GM18511 (cell line): Measurements from ENCODE around the gene FBLN2.

ENCODE experiments used
- ATAC-seq: cut with Tn5 transposase; IDR thresholded peaks from one replicate; pipeline ENCODE4 v1.9.1; 2021; ENCODE audit warnings: mild to moderate bottlenecking, moderate library complexity; ENCODE audit not compliant: unreplicated experiment

The FBLN2 gene

DNA sequence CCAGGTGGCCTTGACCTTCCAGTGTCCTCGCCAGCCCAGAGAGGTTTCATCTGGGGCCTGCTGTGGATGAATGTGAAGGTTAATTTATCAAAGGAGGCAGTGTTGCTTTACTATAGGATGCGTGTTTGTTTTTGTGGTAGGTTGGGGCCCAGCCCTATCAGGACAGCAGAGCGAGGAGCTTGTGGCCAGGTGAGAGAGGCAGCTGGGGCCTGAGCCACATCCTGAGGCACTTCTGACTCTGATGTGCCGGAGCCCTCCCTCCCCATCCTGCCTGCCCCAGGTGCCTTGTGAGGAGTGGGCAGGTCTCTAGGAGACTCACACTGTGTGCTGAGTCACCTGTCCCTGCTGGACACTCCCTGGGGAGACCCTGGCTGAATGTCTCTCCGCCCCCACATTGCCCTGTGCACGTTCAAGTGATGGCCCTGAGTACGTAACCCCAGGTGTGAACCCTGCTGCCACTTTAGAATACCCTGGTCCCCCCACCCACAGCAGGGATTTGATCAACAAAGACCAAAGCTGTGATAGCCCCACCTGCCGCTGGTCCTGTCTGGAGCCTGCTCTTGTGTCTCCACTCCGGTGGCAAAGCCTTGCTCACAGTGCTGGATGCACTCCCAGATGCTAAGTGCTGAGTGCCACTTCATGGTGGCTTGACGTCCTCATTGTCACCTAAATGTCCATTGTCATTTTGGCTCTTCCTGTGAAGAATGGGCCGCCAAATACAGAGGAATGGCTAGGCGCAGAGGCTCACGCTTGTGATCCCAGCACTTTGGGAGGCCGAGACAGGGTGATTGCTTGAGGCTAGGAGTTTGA is 16.0 kb downstream of the FBLN2 start:
- ATAC-seq = no peak

DNA sequence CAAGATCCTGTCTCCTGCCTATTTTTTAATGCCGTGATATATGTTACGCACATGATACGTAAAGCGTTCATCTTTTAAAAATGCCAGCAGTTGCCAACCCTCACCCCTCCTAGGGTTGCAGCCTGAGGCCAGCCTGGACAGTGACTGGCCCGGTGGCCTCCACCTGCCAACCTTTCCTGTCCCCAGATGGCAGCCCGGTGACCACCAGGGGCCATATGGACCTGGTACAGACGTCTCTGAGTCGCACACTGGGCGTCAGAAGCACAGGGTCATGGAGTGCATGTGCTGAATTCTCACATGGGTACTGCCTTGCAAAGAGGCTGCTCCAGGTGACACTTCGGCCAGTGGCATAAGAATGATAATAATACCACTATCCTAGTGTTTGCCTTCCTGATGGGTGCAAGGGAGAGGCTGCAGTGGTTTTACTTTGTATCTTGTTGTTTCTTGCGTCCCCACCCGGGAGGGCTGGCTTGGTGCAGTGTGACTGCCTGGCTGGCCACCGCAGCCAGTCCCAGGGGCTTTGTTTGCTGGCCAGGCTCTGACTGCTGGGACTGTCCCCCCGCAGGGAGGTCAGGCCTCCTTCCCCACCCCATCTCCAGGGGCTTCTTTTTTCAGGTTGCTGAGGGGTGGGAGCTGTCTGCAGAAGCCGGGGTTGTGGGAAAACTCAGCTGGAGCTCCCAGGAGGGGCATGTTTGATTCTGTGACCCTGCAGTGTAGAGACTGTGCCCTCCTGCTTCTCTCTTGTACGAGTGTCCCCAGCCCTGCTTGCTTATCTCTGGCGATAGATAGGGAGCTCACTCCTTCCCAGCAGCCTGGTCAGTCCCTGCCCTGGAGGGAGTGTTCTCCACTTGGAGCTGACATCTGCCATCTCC is 16.9 kb downstream of the FBLN2 start:
- ATAC-seq = no peak

DNA sequence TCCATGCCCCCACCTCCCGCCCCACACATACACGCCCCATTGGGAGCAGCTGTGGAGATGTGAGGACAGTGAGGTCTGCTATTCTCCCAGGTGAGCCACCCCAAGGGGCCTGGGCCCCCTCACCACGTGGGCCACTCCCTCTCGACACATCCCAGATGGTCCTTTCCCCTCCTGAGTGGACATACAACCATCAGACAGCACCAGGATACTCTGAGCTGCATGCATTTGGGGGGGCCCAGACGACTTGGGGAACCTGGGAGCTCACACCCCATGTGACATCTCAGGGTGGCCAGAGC is 17.5 kb downstream of the FBLN2 start:
- ATAC-seq = no peak

DNA sequence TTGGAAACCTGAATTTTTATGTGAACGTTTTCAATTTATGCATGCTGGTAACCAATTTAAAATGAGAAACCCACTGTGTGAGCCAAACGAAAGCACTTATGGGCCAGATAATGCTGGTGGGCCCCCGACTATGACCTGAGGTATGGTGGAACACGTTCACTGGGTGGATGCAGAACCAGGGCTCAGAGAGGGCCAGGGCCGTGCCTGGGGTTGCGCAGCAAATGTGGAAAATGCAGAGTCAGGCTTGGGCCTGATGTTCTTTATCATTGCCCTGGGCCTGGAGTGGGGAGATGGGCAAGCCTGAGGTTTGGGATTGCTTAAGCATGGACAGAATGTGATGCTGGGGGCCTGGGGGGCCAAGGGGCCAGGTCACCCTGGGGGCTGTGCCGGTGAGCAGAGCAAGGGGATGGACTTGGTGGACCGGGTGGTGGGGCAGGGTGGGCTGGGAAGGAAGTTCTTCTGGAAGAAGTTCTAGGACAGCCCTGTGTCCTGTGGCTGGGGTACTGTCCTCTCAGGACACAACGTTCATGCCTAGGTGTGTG is 17.9 kb downstream of the FBLN2 start:
- no peak for ATAC-seq

DNA sequence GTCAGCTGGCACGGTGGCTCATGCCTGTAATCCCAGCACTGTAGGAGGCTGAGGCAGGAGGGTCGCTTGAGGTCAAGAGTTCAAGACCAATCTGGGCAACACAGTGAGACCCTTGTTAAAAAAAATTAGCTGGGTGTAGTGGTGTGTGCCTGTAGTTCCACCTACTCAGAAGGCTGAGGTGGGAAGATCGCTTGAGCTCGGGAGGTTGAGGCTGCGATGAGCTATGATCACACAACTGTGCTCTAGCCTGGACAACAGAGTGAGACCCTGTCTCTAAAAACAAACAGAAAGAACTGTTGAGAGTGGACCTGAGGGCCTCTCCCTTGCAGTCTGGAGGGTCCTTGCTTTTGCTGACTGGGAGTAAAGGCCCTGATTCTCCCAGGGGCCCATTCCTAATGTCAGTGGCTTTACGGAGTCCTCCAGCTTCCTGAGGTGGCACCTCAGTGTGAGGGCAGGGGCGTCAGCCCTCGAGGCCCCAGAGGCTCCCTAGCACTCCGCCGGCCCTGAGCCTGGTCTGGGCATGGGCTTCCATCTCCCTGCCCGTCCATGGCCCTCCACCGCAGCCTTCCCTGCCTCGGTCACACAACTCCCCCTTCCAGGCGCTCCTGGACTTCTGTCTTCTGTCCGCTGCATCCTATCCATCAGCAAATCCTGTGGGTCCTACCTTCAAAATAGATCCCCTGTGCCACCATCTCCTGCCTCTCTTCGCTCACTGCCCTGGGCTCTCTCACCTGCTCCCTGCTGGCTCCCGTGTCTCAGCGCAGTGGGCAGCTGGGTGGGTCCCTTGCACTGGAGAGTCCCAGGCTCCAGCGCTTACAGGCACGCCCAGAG is 19.0 kb downstream of the FBLN2 start:
- ATAC-seq = no peak

DNA sequence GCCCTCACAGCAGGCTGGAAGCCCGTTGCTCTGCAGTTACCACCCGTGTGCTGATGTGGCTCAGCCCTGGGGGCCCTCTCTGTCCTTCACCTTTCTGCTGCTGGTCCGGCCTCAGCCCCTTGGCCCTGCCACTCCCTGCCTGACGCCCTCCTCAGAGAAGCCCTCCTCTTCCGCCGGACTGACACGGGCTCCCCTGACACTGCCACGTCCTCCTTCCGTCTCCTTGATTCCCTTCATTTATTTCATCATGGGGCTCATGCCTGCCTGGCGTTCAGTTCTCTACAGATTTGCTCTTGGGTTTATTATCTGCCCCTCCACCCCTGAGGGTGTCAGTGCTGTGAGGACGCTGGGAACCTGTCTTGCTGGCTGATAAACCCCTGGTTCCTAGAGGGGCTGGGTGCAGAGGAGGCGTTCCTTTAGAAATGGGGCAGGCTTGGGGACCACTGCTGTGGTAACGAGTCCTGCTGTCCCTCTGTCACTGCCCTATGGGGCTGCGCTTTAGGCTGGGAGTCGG is 19.6 kb downstream of the FBLN2 start:
- ATAC-seq = no peak

DNA sequence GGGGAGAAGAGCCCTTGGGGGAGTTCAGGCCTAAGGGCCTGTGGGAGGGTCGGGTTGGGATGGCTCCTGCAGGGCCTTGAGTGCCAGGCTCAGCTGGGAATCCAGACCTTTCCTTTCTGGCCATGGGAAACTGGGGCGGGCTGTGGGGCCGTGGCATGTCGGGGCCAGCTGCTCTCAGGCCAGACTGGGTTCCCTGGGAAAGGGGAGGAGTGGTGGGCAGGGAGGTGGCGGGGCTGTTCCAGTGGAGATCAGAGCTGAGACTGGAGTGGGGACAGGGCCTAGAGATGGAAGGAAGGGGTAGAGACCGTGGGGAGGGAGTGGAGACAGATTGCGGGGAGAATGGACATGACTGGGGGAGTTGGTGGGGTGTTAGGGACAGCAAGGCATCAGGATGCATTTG is 20.3 kb downstream of the FBLN2 start:
- ATAC-seq = no peak

DNA sequence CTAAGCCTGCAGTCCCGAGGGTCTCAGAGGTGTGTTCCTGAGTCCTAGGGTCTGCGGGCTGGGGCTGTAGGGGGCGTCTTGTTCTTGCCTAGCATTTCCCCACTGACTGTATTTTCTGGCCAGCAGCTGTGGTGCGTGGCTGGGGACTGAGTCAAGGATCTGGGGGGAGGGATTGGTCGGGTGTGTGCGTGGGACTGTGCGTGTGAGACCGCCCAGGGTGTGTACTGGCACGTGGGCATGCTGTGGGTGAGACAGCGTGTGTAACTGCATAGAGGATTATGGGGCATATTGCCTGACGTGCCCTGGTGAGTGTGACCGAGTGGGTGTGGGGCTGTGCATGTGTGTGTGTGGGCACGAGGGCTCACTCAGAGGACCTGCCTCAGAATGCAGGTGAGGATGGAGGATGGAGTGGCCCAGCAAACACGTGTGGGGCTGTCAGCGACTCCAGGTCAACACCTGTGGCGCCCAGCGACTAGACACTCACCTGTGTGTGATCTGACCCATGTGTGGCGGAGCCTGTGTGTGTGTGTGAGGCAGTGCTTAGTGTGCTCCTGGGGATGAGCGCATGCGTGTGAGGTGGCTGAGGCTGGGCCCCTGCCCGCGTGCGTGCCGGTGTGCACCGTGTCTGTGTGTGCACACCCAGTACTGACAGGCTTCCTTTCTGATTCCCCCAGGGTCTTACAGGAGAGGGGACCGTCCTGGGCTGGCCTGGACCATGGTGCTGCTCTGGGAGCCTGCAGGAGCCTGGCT is 20.9 kb downstream of the FBLN2 start:
- ATAC-seq = no peak

DNA sequence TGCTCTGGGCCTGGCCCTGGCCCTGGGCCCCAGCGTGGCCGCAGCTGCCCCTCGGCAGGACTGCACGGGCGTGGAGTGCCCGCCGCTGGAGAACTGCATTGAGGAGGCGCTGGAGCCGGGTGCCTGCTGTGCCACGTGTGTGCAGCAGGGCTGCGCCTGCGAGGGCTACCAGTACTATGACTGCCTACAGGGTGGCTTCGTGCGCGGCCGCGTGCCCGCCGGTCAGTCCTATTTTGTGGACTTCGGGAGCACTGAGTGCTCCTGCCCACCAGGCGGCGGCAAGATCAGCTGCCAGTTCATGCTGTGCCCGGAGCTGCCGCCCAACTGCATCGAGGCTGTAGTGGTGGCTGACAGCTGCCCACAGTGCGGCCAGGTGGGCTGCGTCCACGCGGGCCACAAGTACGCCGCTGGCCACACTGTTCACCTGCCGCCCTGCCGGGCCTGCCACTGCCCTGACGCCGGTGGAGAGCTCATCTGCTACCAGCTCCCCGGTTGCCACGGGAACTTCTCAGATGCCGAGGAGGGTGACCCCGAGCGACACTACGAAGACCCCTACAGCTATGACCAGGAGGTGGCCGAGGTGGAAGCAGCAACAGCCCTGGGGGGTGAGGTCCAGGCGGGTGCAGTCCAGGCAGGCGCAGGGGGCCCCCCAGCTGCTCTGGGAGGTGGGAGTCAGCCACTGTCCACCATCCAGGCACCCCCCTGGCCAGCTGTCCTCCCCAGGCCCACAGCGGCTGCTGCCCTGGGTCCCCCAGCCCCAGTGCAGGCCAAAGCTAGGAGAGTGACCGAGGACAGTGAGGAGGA is 21.7 kb downstream of the FBLN2 start:
- no peak for ATAC-seq

DNA sequence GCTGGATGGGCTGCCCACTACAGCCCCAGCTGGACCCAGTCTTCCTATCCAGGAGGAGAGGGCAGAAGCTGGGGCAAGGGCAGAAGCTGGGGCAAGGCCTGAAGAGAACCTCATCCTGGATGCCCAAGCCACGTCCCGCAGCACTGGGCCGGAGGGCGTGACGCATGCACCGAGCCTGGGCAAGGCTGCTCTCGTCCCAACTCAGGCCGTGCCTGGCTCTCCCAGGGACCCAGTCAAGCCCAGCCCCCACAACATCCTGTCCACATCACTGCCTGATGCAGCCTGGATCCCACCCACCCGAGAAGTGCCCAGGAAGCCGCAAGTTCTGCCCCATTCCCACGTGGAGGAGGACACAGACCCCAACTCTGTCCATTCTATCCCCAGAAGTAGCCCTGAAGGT is 22.3 kb downstream of the FBLN2 start:
- no peak for ATAC-seq

DNA sequence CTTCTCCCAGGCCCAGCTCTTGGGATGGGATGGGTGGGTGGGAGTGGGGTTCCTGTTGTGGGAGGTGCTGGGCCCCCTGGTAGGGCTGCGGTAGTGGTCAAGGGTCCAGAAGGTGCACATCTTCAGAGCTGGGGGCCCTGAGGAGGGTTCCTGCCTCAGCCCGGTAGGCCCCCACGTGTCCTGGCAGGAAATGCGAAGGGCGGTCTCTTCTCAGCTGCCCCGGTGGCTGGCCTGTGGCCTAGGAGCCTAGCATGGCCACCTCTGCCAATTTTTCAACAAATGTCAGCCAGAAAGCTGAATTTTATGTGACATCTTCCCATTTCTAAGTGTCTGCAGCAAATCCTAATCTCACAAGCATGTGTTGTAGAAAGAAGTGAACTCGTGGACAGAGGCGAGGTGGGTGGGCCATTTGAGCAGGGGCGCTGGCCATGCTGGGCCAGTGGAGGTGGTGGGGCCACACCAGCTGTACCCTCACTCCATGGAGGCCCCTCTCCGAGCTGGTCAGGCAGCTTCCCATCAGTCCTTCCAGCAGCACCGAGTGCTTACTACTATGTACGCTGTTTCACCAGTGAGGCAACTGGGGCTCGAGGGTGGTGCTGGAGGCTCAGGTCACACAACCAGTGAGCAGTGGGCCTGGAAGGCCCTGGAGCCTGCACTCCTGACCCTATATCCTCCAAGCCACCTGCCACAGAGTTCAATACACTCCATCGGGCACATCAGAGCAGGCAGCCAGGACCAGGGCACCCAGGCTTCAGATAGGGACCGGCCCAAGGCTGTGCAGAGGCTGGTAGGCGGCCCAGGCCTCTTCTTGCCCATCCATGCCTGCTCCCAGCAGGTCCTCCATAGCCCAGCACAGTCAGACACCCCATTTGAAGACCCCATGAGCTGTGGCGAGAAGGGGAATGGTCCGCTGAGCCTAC is 23.2 kb downstream of the FBLN2 start:
- no peak for ATAC-seq

DNA sequence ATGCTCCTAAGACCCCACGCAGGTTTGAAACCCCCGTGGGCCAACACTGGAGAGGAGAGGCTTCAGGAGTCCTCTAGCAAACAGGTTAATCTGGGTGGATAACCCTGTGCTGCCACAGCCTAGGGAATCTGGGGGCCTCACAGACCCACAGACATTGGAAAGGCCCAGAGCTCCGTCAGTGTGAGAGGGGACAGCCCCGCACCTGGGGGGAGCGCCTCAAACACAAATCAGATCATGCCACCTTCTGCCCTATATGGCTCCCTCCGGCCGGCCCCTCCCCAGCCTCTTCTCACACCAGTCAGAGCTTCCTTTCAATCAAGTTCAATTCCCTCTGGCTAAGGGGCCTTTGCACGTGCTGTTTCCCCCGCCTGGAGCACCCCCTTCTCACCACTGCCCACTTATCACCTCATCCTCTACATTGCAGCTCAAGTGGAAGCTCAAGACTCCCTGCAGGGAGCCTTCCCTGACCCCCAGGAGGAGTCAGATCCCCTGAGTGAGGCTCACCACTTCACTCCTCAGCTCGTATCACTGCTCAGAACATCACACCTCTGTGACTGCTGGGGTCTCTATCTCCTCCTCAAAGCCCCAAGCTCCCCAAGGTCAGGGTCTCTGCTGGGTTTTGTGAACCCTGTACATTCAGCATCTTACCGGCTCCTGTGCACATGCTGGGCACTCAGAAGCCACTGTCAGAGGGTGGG is 24.1 kb downstream of the FBLN2 start:
- no peak for ATAC-seq

DNA sequence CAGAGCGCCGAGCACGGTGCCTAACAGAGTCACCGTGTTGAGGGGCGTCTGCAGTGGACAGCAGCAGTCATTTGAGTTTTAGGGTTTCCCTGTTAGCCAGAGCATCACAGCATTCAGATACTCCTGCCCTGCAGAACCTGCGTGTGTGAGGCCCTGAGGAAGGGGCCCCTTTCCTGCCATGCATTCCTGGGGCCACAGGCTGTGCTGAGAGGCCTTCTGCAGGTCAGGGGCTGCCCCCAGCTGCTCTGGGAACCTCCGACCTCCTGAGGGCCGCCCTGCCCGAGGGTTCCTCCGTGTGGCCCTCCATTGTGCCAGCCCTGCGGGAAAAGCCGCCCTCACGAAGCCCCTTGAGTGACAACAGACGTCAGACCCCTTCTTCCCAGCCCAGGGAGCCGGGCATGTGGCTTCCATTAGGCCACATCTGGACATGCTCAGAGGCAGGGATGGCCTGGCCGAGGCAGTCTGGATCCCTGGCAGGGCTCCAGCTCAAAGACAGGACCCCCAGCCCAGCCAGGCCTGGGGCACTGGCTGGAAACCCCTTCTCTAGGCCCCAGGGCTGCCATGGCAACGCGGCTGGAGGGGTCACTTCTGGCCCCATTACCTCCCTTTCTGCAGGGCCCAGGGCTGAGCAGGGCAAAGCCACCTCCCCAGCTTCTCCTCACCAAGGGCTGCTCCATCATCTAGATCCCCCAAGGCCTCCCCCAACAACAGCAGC is 25.3 kb downstream of the FBLN2 start:
- ATAC-seq = no peak

DNA sequence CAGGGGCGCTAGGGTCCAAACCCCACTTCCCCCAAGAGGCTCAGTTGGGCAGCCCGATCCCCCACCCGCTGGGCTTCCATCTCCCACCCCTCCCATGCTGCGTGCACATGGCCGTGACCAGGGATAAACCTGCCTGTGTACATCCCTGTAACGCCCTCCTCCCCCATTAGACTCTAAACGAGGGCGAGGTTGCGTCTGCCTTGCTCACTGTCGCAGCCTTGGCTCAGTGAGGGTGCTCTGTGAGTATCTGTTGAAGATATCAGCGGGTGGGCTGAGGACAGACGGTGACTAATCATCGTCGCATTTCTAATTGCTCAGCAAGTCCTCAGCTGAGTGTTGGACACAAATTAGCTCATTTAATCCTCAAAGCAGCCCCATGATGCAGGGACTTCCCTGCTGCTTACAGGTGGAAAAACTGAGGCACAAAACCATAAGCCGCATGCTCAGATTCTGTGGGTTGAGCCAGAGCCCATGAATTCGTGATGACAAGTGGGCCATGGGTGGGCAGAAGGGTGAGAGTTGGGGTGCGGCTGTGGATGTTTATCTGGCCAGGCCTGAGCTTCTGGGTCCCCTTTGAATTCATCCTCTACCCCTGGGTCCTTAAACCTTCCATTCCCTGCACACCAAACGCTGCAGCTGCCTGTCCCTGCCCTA is 26.0 kb downstream of the FBLN2 start:
- no peak for ATAC-seq

DNA sequence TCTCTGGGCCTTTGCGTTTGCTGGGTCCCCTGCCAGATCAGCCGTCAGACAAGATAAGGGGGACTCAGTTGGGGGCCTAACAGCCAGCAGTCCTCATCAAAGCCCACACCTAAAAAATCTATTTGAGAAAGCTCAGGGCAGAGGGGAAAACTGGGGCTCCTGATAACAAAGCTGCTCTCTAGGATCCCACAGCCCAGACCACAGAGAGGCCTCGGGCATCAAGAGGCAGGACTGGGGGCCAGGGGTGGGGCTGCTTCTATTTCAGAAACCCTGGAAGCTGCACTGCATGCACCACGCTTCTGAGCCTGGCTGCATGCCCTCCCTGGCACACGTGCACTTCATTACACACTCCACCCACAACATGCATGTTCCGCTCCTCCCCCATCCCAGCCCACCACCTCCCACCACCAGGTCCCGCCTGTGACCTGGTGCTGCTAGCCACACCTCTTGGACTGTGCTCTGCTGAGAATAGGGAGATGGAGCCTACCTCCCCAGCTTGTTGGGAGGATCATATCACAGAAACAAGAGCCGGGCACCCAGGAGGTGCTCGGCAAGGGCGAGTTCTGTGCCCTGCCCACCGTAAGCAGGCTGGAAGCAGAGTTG is 26.6 kb downstream of the FBLN2 start:
- ATAC-seq = no peak
